Astrocyte (in vitro differentiated cells and primary cell): ENCODE data around the gene RALGPS1.

Experiments
- CTCF ChIP-seq: IDR thresholded peaks from 2 replicates; pipeline ENCODE4 v1.5.1; 2011; ENCODE audit warnings: low read depth, mild to moderate bottlenecking, inconsistent platforms, low read length, moderate library complexity; ENCODE audit not compliant: insufficient read depth
- EZH2 ChIP-seq: IDR thresholded peaks from 2 replicates; pipeline ENCODE4 v1.6.1; 2012; ENCODE audit warnings: mild to moderate bottlenecking, low read length, inconsistent platforms; ENCODE audit not compliant: insufficient read depth

GRCh38 chr9:127106466-127106855, 191.9 kb downstream of the RALGPS1 start:
- no peak for TF ChIP-seq CTCF
- no peak for TF ChIP-seq EZH2
